Activated T-cell treated with anti-CD3 and anti-CD28 coated beads, Interleukin-2, amount 50 U/mL, for 48 hours (primary cell): ENCODE results near the gene EIF4E.
"Not testable (repeated sequence)": the region's sequence is repeated elsewhere in the genome, so short reads cannot be mapped to it uniquely, and the experiment has no call there.

Source experiments
- DNase-seq, 2 experiments: peaks; one replicate each; pipeline ENCODE4 v3.0.0-alpha.2; 2020

EIF4E gene

GRCh38 chr4:98930311-98930865, 1.5 kb upstream of the EIF4E start:
- DNase-seq = no peak

DNA sequence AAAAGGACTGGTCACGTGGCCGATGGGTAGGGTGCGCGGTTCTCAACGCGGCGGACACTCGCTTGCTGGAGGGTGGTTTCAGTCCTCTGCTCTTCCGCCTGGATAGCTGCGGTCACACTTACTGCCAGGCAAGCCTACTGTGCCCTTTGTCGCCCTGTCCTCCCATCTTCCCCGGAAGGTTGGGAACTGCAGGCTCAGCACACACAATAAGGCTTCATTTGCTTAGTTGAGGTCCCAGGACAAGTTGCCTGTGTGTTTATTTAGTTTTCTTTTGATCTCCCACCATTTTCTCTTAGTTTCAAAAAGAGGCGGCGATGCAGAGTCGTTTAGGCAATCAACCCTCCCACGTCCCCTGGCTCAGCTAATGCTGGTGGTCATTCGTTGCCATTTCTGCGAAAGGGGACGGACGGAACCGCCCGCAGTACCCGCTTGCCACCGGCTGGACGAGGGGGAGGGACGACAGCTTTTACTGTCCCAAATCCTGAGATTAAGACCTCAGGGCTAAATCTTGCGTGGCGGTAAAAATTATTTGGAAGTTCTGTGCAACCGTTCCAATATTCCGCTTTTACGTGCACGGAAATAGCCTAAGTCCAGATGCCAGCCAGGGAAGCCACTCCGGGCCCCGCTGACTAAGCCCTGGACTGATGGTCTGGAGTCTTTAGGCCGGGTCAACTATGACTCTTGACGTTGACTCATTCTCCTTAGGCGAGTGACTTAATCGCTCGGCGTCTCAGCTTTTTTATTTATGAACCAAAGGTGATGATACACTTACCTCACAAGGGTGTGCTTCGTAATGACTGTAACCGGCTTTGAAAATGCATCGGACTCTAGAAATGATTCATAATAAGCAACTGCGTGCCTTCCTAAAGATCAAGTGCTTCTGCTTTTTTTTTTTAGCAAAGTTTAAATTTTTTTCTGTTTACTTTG, 671 bp upstream of the EIF4E start:
- peak; percentile 73 for DNase-seq

DNA sequence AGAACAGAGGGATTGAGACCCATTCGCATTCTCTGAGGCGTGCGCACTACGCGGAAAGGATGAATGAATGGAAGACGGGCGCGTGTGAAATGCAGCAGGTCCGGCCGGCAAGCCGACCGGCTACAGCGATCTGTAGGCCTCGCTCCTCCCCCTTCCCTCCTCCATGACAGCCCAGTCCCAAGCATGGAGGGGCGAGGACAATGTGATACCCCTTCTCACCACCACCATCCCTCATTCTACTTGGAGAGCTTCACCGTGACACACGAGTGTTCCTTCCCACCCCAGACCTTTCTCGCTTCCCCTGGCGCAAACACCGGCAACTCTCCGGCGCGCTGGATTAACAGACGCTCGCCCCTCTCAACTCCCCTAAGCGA, 815 bp downstream of the EIF4E start:
- DNase-seq = peak; percentile 80 to 83

DNA sequence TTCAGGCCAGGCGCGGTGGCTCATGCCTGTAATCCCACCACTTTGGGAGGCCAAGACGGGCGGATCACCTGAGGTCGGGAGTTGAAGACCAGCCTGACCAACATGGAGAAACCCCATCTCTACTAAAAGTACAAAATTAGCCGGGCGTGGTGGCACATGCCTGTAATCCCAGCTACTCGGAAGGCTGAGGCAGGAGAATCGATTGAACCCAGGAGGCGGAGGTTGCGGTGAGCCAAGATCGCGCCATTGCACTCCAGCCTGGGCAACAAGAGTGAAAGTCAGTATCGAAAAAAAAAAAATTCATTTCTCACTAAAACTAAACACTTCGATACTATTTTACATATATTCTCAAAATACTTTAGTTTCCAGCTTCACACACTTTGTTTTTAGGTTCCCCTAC, 2.7 kb downstream of the EIF4E start:
- not testable (repeated sequence) for DNase-seq

GRCh38 chr4:98921292-98921691, 7.6 kb downstream of the EIF4E start:
- no peak for DNase-seq

- DNase-seq = no peak
These were observed 8.9 kb downstream of the EIF4E start for GRCh38 chr4:98919996-98920395.

- not testable (repeated sequence) for DNase-seq
These were observed 18.2 kb downstream of the EIF4E start for GRCh38 chr4:98910728-98911127.

DNA sequence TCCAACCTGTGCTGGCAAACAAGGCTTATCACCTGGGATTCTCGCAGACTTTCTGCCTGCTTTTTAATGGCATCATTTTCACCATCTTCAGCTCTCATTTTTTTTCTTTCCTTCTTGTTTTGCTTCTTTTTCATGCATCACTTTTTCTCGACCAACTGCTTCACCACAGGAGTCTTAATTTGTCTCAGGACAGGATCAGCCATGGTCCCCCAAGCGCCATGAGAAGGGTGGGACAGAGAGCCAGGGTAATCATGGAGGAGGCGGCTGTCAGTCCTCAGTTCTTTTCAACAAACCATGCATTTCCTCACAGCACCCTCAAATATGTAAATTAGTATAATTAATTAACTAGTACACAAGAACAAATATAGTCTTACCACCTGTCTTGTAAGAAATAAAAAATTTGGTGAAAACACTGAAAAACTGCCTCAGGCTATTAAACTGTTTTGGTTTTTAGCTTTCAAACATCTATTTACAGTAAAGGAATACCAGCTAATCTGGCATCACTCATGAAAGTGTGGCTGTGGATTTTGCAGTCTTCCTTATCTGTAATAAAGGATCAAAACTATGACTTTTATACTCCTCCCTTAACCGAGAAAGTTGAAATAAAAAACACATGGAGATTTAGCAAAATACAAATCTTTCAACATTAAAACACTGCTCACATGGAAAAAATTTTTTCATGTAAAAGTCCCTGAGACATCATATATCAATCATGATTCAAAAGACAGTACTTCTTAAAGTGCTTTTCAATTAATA, 19.1 kb downstream of the EIF4E start:
- DNase-seq = no peak

- no peak for DNase-seq
These were observed 20.1 kb downstream of the EIF4E start for GRCh38 chr4:98908703-98909262.

- DNase-seq = no peak
These were observed 20.8 kb downstream of the EIF4E start for GRCh38 chr4:98908182-98908581.

GRCh38 chr4:98905839-98906238, 23.1 kb downstream of the EIF4E start:
- no peak for DNase-seq

DNA sequence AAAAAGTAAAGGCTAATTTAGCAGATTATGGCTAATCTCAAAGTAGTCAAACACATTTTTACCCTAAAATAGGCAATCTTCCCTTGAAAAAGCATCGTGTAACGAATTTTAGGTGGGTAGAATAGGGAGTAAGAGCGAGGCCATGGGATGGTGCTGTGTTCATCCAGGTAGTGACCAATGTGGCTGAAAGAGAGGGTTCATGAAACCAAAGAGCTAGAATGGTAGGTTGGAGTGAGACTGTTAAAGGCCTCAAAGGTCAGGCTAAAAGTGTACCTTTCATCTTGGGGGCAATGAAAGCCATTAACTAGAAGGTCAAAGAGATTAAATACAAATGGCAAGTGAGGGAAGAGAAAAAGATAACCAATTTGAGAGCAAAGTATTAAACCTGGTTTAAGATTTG, 23.6 kb downstream of the EIF4E start:
- no peak for DNase-seq

DNA sequence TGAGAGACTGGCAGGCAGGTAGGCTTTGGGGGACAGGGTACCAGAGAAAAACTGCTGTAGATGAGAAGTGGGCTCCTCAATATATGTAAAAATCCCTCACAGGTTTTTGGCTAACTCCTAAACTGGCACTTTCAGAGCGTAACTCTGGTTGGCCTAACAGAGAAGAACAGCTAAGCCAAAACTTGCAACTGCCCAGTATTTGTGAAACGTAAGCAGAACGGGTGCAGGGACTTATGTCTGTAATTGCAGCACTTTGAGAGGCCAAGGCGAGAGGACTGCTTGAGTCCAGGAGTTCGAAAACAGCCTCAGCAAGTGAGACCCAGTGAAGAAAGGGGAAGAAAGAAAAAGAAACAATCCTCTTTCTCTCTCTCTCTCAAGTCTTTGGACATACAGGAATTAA, 25.0 kb downstream of the EIF4E start:
- no peak for DNase-seq

GRCh38 chr4:98903561-98903960, 25.4 kb downstream of the EIF4E start:
- DNase-seq = no peak

GRCh38 chr4:98899277-98899676, 29.7 kb downstream of the EIF4E start:
- DNase-seq = no peak

DNA sequence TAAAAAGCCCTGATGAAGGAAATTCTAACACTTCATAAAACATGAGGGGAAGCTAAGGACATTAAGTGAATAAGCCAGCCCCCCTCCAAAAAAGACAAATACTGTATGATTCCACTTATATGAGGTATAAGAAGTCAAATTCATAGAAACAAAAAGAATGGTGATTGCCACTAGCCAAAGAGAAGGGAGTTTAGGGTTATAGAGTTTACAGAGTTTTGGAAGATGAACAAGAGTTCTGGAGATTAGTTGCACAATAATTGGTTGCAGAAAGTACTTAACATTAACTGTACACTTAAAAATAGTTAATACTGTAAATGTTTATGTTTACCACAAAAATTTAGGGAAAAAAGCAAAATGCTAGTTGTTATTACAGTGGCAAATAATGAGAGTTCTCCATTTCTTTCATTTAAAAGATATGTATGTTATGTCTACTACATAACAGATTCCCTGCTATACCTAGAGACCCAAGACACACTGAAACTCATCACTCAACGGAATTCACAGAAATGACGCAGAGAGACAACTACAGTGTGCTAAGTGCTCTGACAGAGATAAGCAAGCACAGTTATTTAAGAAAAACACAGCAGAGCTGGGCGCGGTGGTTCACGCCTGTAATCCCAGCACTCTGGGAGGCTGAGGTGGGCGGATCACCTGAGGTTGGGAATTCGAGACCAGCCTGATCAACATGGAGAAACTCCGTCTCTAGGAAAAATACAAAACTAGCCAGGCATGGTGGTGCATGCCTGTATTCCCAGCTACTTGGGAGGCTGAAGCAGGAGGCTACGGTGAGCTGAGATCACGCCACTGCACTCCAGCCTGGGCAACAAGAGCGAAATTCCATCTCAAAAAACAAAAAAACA, 37.2 kb downstream of the EIF4E start:
- no peak for DNase-seq

DNA sequence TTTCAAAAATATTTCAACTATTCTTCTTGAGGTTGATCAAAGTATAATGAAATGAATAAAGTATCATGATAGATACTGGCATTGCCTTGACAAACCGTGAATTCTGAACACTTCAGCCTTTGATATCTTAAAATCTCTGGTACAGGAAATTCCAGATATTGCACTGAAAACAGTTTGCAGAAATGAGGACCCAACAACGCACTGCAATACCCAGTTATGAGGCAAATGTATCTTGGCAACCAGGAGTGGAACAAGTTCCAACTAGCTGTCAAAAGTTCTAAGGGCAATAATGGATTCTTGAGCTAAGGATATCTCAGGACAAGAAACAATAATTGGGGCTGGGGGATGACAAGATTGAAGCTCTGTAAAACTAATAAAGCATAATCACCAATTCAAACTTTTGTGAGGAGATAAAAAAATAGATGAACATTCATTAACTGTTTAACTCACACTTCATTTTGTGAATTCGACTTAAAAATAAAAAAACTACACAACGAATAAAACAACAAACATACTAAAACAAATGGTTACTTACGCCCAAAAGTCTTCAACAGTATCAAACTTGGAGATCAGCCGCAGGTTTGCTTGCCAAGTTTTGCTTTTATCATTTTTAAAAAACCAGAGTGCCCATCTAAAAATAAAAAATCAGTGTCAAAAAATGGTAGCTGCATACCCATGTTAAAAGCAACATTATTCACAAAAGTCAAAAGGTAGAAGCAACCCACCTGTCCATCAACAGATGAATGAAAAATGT, 38.1 kb downstream of the EIF4E start:
- DNase-seq = no peak

DNA sequence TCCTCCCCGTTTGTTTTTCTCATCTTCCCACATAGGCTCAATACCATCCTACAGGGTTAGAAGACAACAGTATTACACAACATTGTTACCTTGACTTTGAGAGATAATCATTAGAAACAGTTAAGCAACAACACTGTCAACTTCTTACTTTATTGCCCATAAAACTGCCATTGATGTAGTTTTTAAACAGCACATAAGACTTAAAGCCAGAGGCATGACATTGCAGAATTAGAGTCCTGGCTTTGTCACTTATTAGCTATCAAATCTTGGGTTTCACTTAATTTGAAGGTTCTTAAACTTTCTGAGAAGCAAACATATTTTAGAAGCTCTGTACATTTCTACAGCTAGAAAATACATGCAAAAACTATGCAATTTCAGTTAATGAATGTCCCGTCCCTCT, 41.8 kb downstream of the EIF4E start:
- no peak for DNase-seq

DNA sequence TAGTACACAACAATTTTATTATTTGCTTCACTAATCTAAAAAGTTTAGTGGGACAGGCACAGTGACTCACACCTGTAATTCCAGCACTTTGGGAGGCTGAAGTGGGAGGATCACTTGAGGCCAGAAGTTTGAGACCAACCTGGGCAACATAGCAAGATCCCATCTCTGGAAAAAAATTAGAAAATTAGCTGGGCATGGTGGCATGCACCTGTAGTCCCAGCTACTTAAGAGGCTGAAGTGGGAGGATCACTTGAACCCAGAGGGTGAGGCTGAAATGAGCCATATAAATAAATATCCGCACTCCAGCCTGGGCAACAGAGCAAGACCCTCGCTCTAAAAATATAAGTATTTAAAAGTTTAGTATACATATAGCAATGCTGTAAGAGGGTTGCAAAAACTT, 42.6 kb downstream of the EIF4E start:
- not testable (repeated sequence) for DNase-seq

DNA sequence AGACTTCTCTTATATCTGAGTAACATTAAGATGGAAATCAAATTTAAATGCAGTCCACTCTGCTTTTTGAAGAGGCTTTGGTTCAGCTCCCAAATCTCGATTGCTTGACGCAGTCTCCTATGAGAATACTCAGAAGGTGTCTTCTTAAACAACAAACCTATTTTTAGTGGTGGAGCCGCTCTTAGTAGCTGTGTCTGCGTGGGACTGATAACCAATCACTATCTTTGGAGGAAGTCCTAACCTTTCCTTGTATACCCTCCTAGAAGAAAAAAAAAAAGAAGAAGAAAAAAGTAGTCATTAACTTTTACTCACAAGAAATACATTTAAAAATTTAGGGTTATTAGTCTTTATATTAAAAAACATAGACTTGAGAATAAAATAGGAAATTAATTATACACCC, 48.0 kb downstream of the EIF4E start:
- not testable (repeated sequence) for DNase-seq

DNA sequence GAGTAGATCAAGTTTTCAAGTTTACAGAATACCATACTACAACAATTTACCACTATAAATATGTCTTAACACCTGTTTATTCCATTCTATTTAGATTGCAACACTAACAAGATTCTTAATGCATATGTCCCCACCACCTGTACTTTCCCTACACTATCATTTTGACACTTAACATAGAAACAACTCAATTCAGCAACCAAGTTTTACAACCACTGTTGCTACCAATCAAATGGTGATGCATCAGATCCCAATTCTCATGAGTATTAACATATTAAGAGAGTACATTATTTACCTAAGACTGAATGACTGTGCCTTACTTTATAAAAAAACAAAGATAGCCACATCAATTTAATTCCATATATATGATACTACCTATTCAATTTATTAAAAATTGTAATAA, 49.4 kb downstream of the EIF4E start:
- DNase-seq = no peak

GRCh38 chr4:98873059-98873458, 55.9 kb downstream of the EIF4E start:
- no peak for DNase-seq
